Retinal pigment epithelial cell (primary cell): ENCODE results near the gene C3orf20.
A peak's percentile ranks its signal among the peaks of the same experiment; 100 is the strongest.
"Not testable (repeated sequence)": the region's sequence is repeated elsewhere in the genome, so short reads cannot be mapped to it uniquely, and the experiment has no call there.

Experiments used
- DNase-seq: peaks from one replicate; pipeline ENCODE4 v3.0.0-alpha.2; 2010; ENCODE audit warnings: low read depth
- H3K4me3 ChIP-seq: 2 replicates; pipeline ENCODE4 v1.5.1; 2011; ENCODE audit warnings: mild to moderate bottlenecking, low read length, control low read depth, moderate library complexity
- TF ChIP-seq, protein P1 (sequence below): conservative IDR thresholded peaks from 2 replicates; pipeline ENCODE4 v1.5.1; 2011; ENCODE audit warnings: low read depth, low read length, control low read depth, inconsistent platforms

Gene C3orf20

DNA sequence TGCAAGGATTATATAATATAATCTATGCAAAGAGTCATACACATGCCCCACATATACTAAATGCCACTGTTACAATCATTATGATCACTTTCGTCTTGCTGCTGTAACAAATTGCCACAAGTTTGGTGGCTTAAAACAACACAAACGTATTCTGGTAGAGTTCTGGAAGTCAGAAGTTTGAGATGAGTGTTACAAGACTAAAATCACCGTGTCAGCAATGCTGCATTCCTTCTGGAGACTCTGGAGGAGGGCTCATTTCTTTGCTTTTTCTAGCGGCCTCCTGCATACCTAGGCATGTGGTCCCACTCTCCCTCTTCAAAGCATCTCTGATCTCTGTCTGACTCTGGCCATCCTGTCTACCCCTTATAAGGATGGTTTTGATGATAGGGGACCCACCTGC, 24.7 kb upstream of the C3orf20 start:
- no peak overlapping the region for H3K4me3 ChIP-seq
- no peak for DNase-seq
- TF ChIP-seq, protein P1, sequence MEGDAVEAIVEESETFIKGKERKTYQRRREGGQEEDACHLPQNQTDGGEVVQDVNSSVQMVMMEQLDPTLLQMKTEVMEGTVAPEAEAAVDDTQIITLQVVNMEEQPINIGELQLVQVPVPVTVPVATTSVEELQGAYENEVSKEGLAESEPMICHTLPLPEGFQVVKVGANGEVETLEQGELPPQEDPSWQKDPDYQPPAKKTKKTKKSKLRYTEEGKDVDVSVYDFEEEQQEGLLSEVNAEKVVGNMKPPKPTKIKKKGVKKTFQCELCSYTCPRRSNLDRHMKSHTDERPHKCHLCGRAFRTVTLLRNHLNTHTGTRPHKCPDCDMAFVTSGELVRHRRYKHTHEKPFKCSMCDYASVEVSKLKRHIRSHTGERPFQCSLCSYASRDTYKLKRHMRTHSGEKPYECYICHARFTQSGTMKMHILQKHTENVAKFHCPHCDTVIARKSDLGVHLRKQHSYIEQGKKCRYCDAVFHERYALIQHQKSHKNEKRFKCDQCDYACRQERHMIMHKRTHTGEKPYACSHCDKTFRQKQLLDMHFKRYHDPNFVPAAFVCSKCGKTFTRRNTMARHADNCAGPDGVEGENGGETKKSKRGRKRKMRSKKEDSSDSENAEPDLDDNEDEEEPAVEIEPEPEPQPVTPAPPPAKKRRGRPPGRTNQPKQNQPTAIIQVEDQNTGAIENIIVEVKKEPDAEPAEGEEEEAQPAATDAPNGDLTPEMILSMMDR, result no peak

DNA sequence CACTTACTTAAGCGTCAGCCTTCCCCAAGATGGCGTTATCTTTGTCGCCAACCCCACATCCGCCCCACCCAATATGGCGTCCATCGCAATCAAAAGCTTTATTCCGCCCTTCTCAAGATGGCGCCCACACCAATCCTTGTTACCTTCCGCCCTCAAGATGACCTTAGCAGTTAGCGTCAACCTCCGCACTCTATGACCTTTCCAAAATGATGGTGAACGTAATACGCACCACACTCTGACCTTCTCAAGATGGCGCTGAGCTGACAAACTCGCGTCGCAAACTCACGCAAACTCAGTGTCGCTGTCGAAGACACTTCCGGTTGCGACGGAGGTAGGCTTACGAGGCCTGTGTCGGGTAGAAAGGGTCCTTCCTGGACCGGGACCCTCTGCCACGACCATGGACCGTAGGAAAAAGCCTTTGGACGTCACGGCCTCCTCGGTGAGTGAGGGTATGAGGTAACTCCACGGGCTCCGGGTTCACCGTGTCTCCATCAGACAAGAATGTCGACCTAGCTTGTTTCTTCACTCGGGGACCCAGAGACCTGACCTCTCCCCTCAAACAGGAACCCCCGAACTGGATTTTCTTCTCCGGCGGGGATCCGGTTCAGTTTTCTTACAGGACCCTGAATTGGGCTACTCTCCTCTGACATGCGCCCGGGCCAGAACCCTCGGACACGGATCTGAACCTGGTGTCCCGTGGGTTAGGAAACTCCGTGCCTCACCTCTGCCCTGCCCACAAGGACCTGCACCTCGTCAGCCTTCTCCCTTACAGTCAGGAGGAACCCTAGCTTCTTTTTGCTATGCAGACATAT, 23.3 kb upstream of the C3orf20 start, which contains the start of gene CCDC174:
Gene CCDC174, plus strand, starts transcription at position 323 of the 812 bp plus-strand sequence. Its CDS starts 75 bp downstream, at position 398.
- peak; percentile 98 for DNase-seq
- H3K4me3 ChIP-seq, result peak within 1 kb of the TSS; percentile 91
- TF ChIP-seq, protein P1, result no peak

DNA sequence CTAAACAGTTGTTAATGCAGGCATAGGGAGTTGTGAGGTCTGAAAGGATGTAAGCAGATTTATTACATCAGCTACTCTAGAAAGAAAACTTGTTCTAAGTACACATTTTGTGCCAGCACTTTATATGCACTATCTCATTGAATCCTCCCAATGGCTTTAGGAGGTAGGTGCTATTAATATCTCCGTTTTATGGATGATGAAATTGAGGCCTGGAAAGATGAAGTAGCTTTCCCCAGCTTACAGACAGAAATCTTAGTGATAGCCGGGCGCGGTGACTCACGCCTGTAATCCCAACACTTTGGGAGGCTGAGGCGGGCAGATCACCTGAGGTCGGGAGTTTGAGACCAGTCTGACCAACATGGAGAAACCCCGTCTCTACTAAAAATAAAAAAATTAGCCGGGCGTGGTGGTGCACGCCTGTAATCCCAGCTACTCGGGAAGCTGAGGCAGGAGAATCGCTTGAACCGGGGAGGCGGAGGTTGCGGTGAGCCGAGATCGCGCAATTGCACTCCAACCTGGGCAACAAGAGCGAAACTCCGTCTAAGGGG, 22.5 kb upstream of the C3orf20 start:
- DNase-seq, result not testable (repeated sequence)
- H3K4me3 ChIP-seq, result peak overlapping the region; percentile 91

DNA sequence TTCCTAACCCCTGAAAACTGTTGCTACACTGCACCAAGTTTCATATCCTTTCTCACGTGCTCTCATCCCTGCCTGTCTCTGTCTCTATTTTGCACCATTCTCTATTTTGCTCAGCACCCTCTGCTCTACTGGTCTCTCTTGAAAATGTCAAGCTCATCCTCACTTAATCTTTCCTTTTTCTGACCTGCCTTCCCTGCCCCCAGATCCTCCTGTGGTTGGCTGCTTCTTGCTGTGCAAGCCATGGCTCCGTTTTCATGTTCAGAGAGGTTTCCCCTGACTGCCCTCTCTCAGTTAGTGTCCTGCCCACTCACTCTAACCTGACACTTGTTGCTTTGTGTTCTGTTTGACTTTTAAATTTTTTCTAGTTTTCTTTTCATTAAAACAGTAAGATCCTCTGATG, 17.4 kb upstream of the C3orf20 start:
- H3K4me3 ChIP-seq, result no peak overlapping the region
- TF ChIP-seq, protein P1, result no peak
- no peak for DNase-seq

DNA sequence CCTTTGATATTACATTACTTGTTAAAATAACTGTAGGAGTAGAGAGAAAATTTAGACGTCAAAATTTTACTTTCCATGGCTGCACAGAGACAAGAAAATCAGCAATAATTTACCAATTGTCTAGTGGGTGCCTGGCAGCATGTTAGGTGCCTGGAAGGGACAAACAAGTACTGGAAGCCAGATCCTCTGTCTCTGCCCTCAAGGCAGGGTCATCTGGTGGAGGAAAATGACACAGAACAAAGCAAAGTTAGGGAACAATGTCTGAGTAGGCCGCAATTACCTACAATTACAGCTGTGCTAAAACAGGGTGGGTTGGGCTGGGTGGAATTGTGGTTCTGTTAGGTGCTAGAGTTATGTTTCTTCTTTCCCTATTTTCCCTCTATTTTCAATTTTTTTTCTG, 16.0 kb upstream of the C3orf20 start:
- TF ChIP-seq, protein P1, result no peak
- no peak overlapping the region for H3K4me3 ChIP-seq
- no peak for DNase-seq

DNA sequence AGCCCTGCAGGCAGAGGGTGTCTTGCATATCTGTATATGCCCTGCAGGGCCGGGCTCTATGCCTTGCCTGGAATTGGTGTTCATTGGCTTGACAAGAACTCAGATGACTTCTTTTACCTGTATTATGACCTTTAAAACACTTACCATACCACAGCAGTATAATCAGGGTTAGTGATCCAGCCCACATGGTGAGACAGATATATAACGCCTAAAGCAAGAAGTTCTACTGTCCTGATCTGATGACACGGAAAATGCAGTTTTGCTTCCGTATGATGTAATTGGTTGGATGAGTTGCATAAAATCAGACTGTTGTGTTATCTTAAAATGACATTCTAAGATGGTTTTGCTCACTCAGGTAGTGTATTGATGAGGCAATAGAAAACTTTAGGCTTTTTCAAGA, 14.0 kb upstream of the C3orf20 start:
- H3K4me3 ChIP-seq, result no peak overlapping the region
- DNase-seq, result no peak
- TF ChIP-seq, protein P1, result no peak

DNA sequence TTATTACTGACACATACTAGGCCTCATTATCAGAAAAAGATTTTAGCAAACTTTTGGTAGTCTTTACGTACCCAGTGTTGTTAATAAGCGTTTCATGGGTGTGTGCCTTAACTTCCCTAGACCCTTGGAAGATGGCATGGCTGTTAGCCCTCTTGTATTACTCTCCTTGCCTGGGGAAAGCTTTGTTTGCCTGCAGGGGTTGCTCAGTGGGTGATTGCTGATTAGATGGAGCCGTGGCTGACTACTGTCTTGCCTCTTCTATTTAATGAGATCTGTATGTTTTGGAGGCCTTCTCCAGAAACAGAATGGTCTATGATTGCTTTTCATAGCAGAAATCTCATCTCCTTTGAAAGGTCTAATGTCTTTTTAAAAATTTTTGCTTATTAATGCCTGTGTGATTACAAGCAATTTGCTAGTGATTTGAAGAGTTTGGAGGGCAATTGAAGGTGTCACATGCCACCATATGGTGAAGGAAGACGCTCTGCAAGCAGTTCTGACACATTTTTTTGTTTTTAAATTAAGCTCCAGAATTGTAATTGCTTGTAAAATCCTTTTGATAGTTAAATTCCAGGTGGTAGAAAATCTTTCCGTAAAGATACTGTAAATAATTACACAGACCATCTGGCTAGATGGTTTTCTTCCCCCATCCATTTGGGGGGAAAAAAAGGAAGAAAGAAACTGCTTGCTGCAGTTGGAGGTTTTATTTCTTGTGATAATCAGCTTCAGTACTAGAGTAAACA, 11.4 kb upstream of the C3orf20 start:
- H3K4me3 ChIP-seq, result no peak overlapping the region
- no peak for DNase-seq
- TF ChIP-seq, protein P1, result no peak
